B cell (primary cell): ENCODE data around the gene SLC36A4. TPM values are rescaled to one million over a fixed set of nuclear protein-coding genes. Genes with fewer than 3 reads are reported as not detected.

ENCODE experiments used
- ATAC-seq: fragments of 200-7000 bp; cut with Tn5 transposase; one replicate; pipeline ENCODE4 v1.10.0; 2021; ENCODE audit warnings: low read depth, mild to moderate bottlenecking, moderate number of reproducible peaks, moderate library complexity
- CTCF ChIA-PET: fragments of 350-600 bp; sonication (Branson Sonifier 250); formaldehyde crosslinking; loops from one replicate; lab custom pipeline; 2021; ENCODE audit warnings: antibody characterized with exemption, inconsistent platforms; lab: Charles Lee
- POLR2A ChIA-PET: fragments of 350-600 bp; sonication (Branson Sonifier 250); formaldehyde crosslinking; loops from one replicate; lab custom pipeline; 2021; ENCODE audit warnings: antibody characterized with exemption; lab: Charles Lee
- DNase-seq: peaks from one replicate; pipeline ENCODE4 v3.0.0; 2013
- H2AFZ ChIP-seq: 2 replicates; pipeline ENCODE4 v1.6.1; 2012; ENCODE audit warnings: mild to moderate bottlenecking, low read depth, low read length; ENCODE audit not compliant: insufficient read depth, poor library complexity, severe bottlenecking
- H3K27ac ChIP-seq, 2 donors: 1 replicate in 1 of 2; 2 replicates in 1 of 2; pipeline ENCODE4 v1.5.1; 2012 to 2013; ENCODE audit warnings: low read length in 2 of 2, mild to moderate bottlenecking in 2 of 2, moderate library complexity in 1 of 2
- H3K27me3 ChIP-seq, 4 experiments: fragments of 200-600 bp in 1 of 4; sonication (generic) in 1 of 4; replicated peaks in 1 of 4; 1 replicate in 2 of 4; 2 replicates in 2 of 4; pipeline versions ENCODE4 v1.6.1 to v1.7.0; 2013 to 2016; ENCODE audit warnings: low read length in 3 of 4, mild to moderate bottlenecking in 2 of 4, mixed read lengths in 1 of 4, moderate library complexity in 1 of 4; ENCODE audit not compliant: insufficient read depth in 4 of 4, control insufficient read depth in 3 of 4; ENCODE audit errors: control extremely low read depth in 1 of 4
- H3K36me3 ChIP-seq, 2 experiments: replicated peaks in 1 of 2; 1 replicate in 1 of 2; 2 replicates in 1 of 2; pipeline versions ENCODE4 v1.6.1 to v1.7.1; 2013; ENCODE audit warnings: low read length in 1 of 2; ENCODE audit not compliant: insufficient read depth in 2 of 2, control insufficient read depth in 1 of 2; ENCODE audit errors: control extremely low read depth in 1 of 2, extremely low read depth in 1 of 2
- H3K4me1 ChIP-seq, 2 donors: fragments of 200-600 bp in 1 of 2; sonication (generic) in 1 of 2; 1 replicate in 1 of 2; 2 replicates in 1 of 2; pipeline versions ENCODE4 v1.5.1 to v1.6.1; 2013 to 2017; ENCODE audit warnings: low read length in 2 of 2; ENCODE audit not compliant: control insufficient read depth in 2 of 2, insufficient read depth in 2 of 2
- H3K4me2 ChIP-seq: replicated peaks from 2 replicates; pipeline ENCODE3; 2012; ENCODE audit warnings: mild to moderate bottlenecking, low read depth, low read length; ENCODE audit not compliant: poor library complexity, severe bottlenecking
- H3K4me3 ChIP-seq, 5 experiments: fragments of 200-600 bp in 1 of 5; sonication (generic) in 1 of 5; 1 replicate in 3 of 5; 2 replicates in 2 of 5; pipeline versions ENCODE4 v1.5.1 to v1.7.0; 2011 to 2016; ENCODE audit warnings: low read length in 4 of 5, mild to moderate bottlenecking in 4 of 5, low read depth in 2 of 5, control low read depth in 1 of 5, moderate library complexity in 1 of 5; ENCODE audit not compliant: insufficient read depth in 1 of 5; ENCODE audit errors: control extremely low read depth in 1 of 5, extremely low read depth in 1 of 5
- H3K79me2 ChIP-seq: fragments of 200-600 bp; sonication (generic); one replicate; pipeline ENCODE4 v1.6.0; 2016; ENCODE audit warnings: low read length; ENCODE audit not compliant: control insufficient read depth, insufficient read depth
- H3K9ac ChIP-seq: fragments of 200-600 bp; sonication (generic); 2 replicates; pipeline ENCODE4 v1.6.1; 2017; ENCODE audit warnings: mild to moderate bottlenecking, low read length, moderate library complexity
- H3K9me3 ChIP-seq, 3 donors: one replicate each; pipeline versions ENCODE4 v1.6.1 to v1.7.1; 2013; ENCODE audit warnings: low read length in 2 of 3; ENCODE audit not compliant: control insufficient read depth in 2 of 3, insufficient read depth in 1 of 3; ENCODE audit errors: control extremely low read depth in 1 of 3
- H4K20me1 ChIP-seq: 2 replicates; pipeline ENCODE4 v1.6.0; 2012; ENCODE audit warnings: mild to moderate bottlenecking, low read length; ENCODE audit not compliant: insufficient read depth, control insufficient read depth, poor library complexity, severe bottlenecking
- H3K27ac Mint-ChIP-seq: one replicate; pipeline ENCODE4 v1.8.0; 2021; ENCODE audit warnings: mixed read lengths
- H3K27me3 Mint-ChIP-seq: one replicate; pipeline ENCODE4 v1.8.0; 2021; ENCODE audit warnings: mixed read lengths
- H3K4me1 Mint-ChIP-seq: one replicate; pipeline ENCODE4 v1.8.0; 2021; ENCODE audit warnings: mixed read lengths
- H3K4me3 Mint-ChIP-seq: one replicate; pipeline ENCODE4 v1.8.0; 2021; ENCODE audit warnings: mixed read lengths
- H3K9me3 Mint-ChIP-seq: one replicate; pipeline ENCODE4 v1.8.0; 2022; ENCODE audit warnings: mixed read lengths; ENCODE audit not compliant: insufficient read depth
- CTCF ChIP-seq: fragments of 200-600 bp; IDR thresholded peaks from one replicate; pipeline ENCODE4 v1.8.0; 2022; ENCODE audit warnings: antibody characterized with exemption, mild to moderate bottlenecking
- EZH2 ChIP-seq: IDR thresholded peaks from 2 replicates; pipeline ENCODE4 v1.6.1; 2012; ENCODE audit warnings: borderline replicate concordance, low read depth, mild to moderate bottlenecking, moderate library complexity, low read length; ENCODE audit not compliant: insufficient read depth, poor library complexity, severe bottlenecking
- WGBS: methylation state at CpG from one replicate; pipeline ENCODE4 v1.1.5; 2013; ENCODE audit warnings: missing lambda C conversion rate; ENCODE audit not compliant: insufficient coverage; 5-methylcytosine and 5-hydroxymethylcytosine counted together
- intact Hi-C: fragments of 100-400 bp; cut with micrococcal nuclease; formaldehyde crosslinking; loops from one replicate; pipeline ENCODE4 v1.10.0; 2022
- polyA plus RNA-seq: library from polyadenylated mRNA; depleted of rRNA; stranded (reverse); fragments of >200 nt; gene quantifications from 2 replicates; pipeline ENCODE4 v1.2.3, GENCODE V29; 2012
- total RNA-seq, 2 donors: library from RNA; stranded (reverse); fragments of 120-200 nt in 1 of 2; gene quantifications; 1 replicate in 1 of 2; 2 replicates in 1 of 2; pipeline versions ENCODE4 v1.2.3 to v1.2.4, GENCODE V29; 2013 to 2022

The SLC36A4 gene
- total and polyA plus RNA-seq, 2 donors (not counting 1 experiment from before 2014, with no cell fraction given) = 8.6 to 28.2 TPM

GRCh38 chr11:93189462-93189861, 8.3 kb downstream of the SLC36A4 start:
- TF ChIP-seq CTCF = no peak
- TF ChIP-seq EZH2 = no peak
- Histone ChIP-seq H2AFZ (no peak overlapping the region), H3K79me2 (peaks cover 24% of the 10 kb centered on the region), H3K4me3 (no peak overlapping the region), H3K27ac (no peak overlapping the region), H3K9ac (no peak overlapping the region), H3K36me3 (peaks cover 5 to 6% of the 10 kb centered on the region in 2 experiments), H3K4me2 (no peak overlapping the region), H3K4me1 (no peaks in the 10 kb centered on the region), H3K27me3 (no peaks in the 10 kb centered on the region), H3K9me3 (peaks cover 0 to 9% (median 3%) of the 10 kb centered on the region in 3 donors), H4K20me1 (peaks cover 7% of the 10 kb centered on the region)
- CTCF ChIA-PET = no interaction called here
- H3K4me3 Mint-ChIP-seq = no peak overlapping the region
- no peak overlapping the region for H3K27ac Mint-ChIP-seq
- no peaks in the 10 kb centered on the region for H3K27me3 Mint-ChIP-seq
- H3K4me1 Mint-ChIP-seq = peaks cover 7% of the 10 kb centered on the region
- intact Hi-C loops = no loop called here
- no peak for ATAC-seq
- no CpG with 5 or more reads among the region's 1 CpG for WGBS
- DNase-seq = no peak
- peaks cover 6% of the 10 kb centered on the region for H3K9me3 Mint-ChIP-seq
- POLR2A ChIA-PET = no interaction called here

- ATAC-seq (no peak), DNase-seq (no peak)
- Mint-ChIP-seq H3K9me3 (peaks cover 6% of the 10 kb centered on the region), H3K4me3 (no peak overlapping the region), H3K27ac (no peak overlapping the region), H3K27me3 (no peaks in the 10 kb centered on the region), H3K4me1 (peaks cover 7% of the 10 kb centered on the region)
- H3K4me2 ChIP-seq = no peak overlapping the region
- H3K36me3 ChIP-seq = peaks cover 5 to 6% of the 10 kb centered on the region in 2 experiments
- TF ChIP-seq CTCF = no peak
- TF ChIP-seq EZH2 = no peak
- H3K9me3 ChIP-seq = peaks cover 0 to 9% (median 3%) of the 10 kb centered on the region in 3 donors
- intact Hi-C loops = no loop called here
- peaks cover 9% of the 10 kb centered on the region for H4K20me1 ChIP-seq
- ChIA-PET CTCF (no interaction called here), POLR2A (no interaction called here)
- H3K27ac ChIP-seq = no peak overlapping the region
- H2AFZ ChIP-seq = no peak overlapping the region
- no peak overlapping the region for H3K4me3 ChIP-seq
- no peak overlapping the region for H3K9ac ChIP-seq
- no peaks in the 10 kb centered on the region for H3K27me3 ChIP-seq
- peaks cover 22% of the 10 kb centered on the region for H3K79me2 ChIP-seq
- H3K4me1 ChIP-seq = no peaks in the 10 kb centered on the region
These were observed 9.1 kb downstream of the SLC36A4 start for GRCh38 chr11:93188726-93189125.
